Islet of Langerhans (tissue), 1 donor: ENCODE measurements around the gene CCL18.
"Not testable (repeated sequence)": the region's sequence is repeated elsewhere in the genome, so short reads cannot be mapped to it uniquely, and the experiment has no call there.

ENCODE experiments used
- FAIRE-seq: peaks from one replicate; lab custom pipeline; 2011; peaks lifted over from hg19 to GRCh38; lab: Jason Lieb, UNC

CCL18 gene

GRCh38 chr17:36104701-36105181 lies 40.7 kb downstream of the CCL18 start:
- no peak for FAIRE-seq

- no peak for FAIRE-seq
Measured at GRCh38 chr17:36105781-36106492, 41.9 kb downstream of the CCL18 start.

- no peak for FAIRE-seq
Measured at GRCh38 chr17:36106493-36106835, 42.4 kb downstream of the CCL18 start.

DNA sequence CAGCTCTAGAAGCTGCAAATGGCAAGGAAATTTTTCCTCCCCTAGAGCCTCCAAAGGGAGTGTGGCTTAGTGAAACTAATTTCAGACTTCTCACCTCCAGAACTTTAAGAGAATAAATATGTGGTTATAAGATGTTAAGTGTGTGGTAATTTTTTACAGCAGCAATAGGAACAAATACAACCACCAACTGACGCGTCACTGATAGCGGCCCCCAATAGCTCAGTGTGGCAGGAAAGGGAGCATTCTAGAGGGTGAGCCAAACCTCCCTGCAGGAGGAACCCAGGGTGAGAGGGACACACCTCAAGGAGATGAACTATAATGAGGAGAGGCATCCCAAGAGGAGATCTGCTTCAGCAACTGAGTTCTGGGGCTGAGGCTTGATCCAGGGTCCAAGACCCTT lies 43.6 kb downstream of the CCL18 start:
- FAIRE-seq: no peak

GRCh38 chr17:36108265-36108664 lies 44.2 kb downstream of the CCL18 start:
- FAIRE-seq: not testable (repeated sequence)

GRCh38 chr17:36111068-36111490 lies 47.0 kb downstream of the CCL18 start:
- no peak for FAIRE-seq

- FAIRE-seq: no peak
Measured at GRCh38 chr17:36112572-36112971, 48.5 kb downstream of the CCL18 start.

GRCh38 chr17:36113131-36113530 lies 49.1 kb downstream of the CCL18 start:
- FAIRE-seq: not testable (repeated sequence)

DNA sequence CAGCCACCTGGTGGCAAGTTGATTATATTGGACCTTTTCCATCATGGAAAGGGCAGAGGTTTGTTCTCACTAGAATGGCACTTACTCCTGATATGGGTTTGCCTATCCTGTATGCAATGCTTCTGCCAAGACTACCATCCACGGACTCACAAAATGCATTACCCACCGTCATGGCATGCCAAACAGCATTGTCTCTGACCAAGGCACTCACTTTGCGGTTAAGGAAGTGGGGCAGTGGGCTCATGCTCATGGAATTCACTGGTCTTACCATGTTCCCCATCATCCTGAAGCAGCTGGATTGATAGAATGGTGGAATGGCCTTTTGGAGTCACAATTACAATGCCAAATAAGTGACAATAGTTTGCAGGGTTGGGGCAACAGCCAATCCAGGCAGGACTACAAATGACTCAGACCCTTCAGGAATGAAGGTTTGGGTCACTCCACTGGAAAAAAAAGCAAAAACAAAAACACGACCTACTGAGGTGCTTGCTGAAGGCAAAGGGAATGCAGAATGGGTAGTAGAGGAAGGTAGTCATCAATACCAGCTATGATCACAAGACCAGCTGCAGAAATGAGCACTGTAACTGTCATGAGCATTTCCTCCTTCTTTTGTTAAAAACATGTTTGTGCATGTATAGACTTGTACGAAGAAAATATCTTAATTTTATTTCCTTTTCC lies 51.0 kb downstream of the CCL18 start:
- not testable (repeated sequence) for FAIRE-seq

DNA sequence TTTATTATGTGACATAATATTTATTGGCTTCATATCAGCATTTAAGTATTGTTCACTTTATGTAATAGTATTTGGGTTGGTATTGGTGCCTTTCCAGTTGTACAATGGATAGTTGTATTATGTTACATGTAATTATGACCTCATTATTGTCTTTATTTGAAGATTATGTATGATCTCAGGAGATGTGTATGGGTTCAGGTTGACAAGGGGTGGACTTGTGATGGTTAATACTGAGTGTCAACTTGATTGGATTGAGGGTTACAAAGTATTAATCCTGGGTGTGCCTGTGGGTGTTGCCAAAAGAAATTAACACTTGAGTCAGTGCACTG lies 51.5 kb downstream of the CCL18 start:
- FAIRE-seq: not testable (repeated sequence)

DNA sequence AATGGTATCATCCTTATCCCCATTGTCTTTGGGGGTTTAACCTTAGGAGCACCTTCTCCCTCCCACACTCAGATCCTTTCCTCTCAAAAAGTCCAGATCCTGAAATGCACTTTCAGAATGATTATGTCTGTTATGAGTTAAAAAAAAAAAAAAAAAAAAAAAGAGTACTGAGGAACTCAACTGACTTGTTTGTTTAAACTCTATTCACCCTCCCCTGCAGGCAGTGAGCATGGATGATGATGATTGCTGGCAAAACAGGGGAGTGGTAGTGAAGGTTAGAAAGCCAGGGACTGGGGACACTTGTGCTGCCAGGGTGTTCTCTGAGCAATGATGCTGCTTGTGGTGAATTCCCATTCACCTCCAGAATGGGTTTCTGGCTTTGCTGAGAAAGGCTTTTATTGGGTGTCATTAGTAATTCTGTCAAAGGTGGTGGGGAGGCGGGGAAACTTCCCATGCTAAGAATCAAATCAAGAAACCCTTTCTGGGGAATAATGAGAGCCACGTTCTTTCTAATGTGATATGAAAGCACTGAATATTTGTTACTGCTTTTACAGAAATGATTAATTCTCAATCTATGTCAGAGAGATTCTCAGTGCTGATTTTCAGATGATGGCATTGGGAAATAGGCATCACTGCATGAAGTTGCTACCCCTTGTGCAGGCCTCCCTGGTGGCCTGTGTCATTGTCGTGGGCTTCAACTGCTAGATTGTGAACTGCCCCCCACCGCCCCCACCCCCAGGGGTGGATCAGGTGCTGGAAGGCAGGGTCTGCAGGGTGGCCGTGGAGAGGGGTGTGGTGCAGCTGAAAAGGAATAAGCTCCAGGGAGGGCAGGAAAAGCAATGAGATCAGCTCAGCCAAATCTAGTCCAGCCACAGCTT lies 53.7 kb downstream of the CCL18 start:
- FAIRE-seq: no peak

- no peak for FAIRE-seq
Measured at GRCh38 chr17:36118477-36119353, 54.6 kb downstream of the CCL18 start.

DNA sequence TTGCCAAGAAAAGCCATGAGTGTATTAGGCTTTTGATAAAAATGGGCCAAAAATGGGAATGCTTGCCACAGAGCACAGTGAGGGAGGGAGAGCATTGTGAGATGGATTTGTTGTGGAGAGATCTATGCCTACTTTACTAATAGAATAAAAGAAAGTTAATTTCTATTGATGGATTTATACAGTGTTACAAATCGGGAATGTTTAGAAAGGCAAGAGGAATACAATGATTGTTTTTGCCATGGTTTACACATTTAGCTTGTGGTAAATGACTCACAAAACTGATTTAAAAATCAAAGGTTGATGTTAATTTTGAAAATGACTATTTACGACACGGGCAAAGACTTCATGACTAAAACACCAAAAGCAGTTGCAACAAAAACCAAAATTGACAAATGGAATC lies 56.1 kb downstream of the CCL18 start:
- FAIRE-seq: no peak

GRCh38 chr17:36121099-36121498 lies 57.0 kb downstream of the CCL18 start:
- not testable (repeated sequence) for FAIRE-seq
